Ascending aorta (tissue), 2 donors: ENCODE results near the gene KCND3. TPM values are rescaled to one million over a fixed set of nuclear protein-coding genes. Genes with fewer than 3 reads are reported as not detected.

Experiments
- DNase-seq, 2 donors: peaks; one replicate each; pipeline ENCODE4 v3.0.0-alpha.2; 2019; ENCODE audit warnings: low spot score in 2 of 2
- H3K27ac ChIP-seq, 2 donors: fragments of 200-600 bp; sonication (generic); one replicate each; pipeline ENCODE4 v1.5.1; 2016 to 2017; ENCODE audit warnings: mild to moderate bottlenecking in 1 of 2
- H3K27me3 ChIP-seq: fragments of 200-600 bp; sonication (generic); one replicate; pipeline ENCODE4 v1.5.1; 2017
- H3K36me3 ChIP-seq, 2 donors: fragments of 200-600 bp; sonication (generic); one replicate each; pipeline ENCODE4 v1.5.1; 2016
- H3K4me1 ChIP-seq, 2 donors: fragments of 200-600 bp; sonication (generic); one replicate each; pipeline ENCODE4 v1.5.1; 2016 to 2017; ENCODE audit warnings: mild to moderate bottlenecking in 1 of 2
- H3K4me3 ChIP-seq, 2 donors: fragments of 200-600 bp; sonication (generic); one replicate each; pipeline ENCODE4 v1.5.1; 2016 to 2017; ENCODE audit warnings: mild to moderate bottlenecking in 1 of 2
- H3K9me3 ChIP-seq, 2 donors: fragments of 200-600 bp; sonication (generic); one replicate each; pipeline ENCODE4 v1.5.1; 2016
- CTCF ChIP-seq, 3 experiments: fragments of 200-600 bp in 2 of 3; fragments of 450-650 bp in 1 of 3; sonication (generic) in 2 of 3; IDR thresholded peaks; one replicate each; pipeline ENCODE4 v1.5.1; 2016 to 2019; ENCODE audit warnings: antibody characterized with exemption in 3 of 3, mild to moderate bottlenecking in 1 of 3, moderate library complexity in 1 of 3
- intact Hi-C: fragments of 100-400 bp; cut with DNase I; formaldehyde crosslinking; loops from one replicate; pipeline ENCODE4 v1.15.1; 2023
- total RNA-seq: library from RNA; depleted of rRNA; stranded (reverse); fragments of >200 nt; gene quantifications from one replicate; pipeline ENCODE4 v1.1.0, GENCODE V29; 2016

The KCND3 gene
- total RNA-seq, 1 donor from 2014 or later = 13.3 TPM

GRCh38 chr1:111927652-111928051 is 61.8 kb downstream of the KCND3 start:
- H3K36me3 ChIP-seq = no peaks in the 10 kb centered on the region
- no peaks in the 10 kb centered on the region for H3K9me3 ChIP-seq
- DNase-seq = peak in 1 of 2 donors; percentile 47
- H3K4me1 ChIP-seq = no peaks in the 10 kb centered on the region
- no peak for TF ChIP-seq CTCF (IDR thresholded peaks at IDR 0.05)
- intact Hi-C loops = no loop called here
- H3K4me3 ChIP-seq = no peak overlapping the region
- H3K27me3 ChIP-seq = no peaks in the 10 kb centered on the region
- H3K27ac ChIP-seq = no peak overlapping the region

GRCh38 chr1:111924786-111925185 is 64.7 kb downstream of the KCND3 start:
- intact Hi-C loops = no loop called here

GRCh38 chr1:111923766-111924165 is 65.7 kb downstream of the KCND3 start:
- Histone ChIP-seq H3K36me3 (no peaks in the 10 kb centered on the region), H3K27ac (no peak overlapping the region), H3K4me1 (peaks cover 0 to 12% of the 10 kb centered on the region in 2 donors)

More at GRCh38 chr1:111924786-111925185, 64.7 kb downstream of the KCND3 start:
- Histone ChIP-seq H3K36me3 (no peaks in the 10 kb centered on the region), H3K27me3 (no peaks in the 10 kb centered on the region), H3K9me3 (no peaks in the 10 kb centered on the region), H3K4me1 (peaks cover 0 to 10% of the 10 kb centered on the region in 2 donors), H3K27ac (no peak overlapping the region), H3K4me3 (no peak overlapping the region)
- TF ChIP-seq CTCF (IDR thresholded peaks at IDR 0.05) = no peak
- peak in 1 of 2 donors; percentile 8 for DNase-seq

GRCh38 chr1:111921948-111922347 is 67.5 kb downstream of the KCND3 start:
- peaks cover 0 to 12% of the 10 kb centered on the region in 2 donors for H3K4me1 ChIP-seq

More at GRCh38 chr1:111923766-111924165, 65.7 kb downstream of the KCND3 start:
- intact Hi-C loops = no loop called here
- H3K4me3 ChIP-seq = no peak overlapping the region
- no peaks in the 10 kb centered on the region for H3K9me3 ChIP-seq
- no peaks in the 10 kb centered on the region for H3K27me3 ChIP-seq
- no peak for TF ChIP-seq CTCF (IDR thresholded peaks at IDR 0.05)
- DNase-seq = peak in 1 of 2 donors; percentile 40

GRCh38 chr1:111920221-111921024 is 69.0 kb downstream of the KCND3 start:
- H3K27ac ChIP-seq = peak overlapping the region; percentile 76 to 77
- H3K36me3 ChIP-seq = no peaks in the 10 kb centered on the region
- H3K27me3 ChIP-seq = no peaks in the 10 kb centered on the region
- H3K9me3 ChIP-seq = no peaks in the 10 kb centered on the region
- no peak overlapping the region for H3K4me3 ChIP-seq
- peak in 1 of 2 donors; percentile 83 for DNase-seq
- TF ChIP-seq CTCF (IDR thresholded peaks at IDR 0.05) = no peak
- peaks cover 0 to 12% of the 10 kb centered on the region in 2 donors for H3K4me1 ChIP-seq
- intact Hi-C loops = loop anchor here (1.0 kb wide), 1 partner anchor 71 kb away; no protein-coding TSS in a partner anchor

More at GRCh38 chr1:111921948-111922347, 67.5 kb downstream of the KCND3 start:
- no peaks in the 10 kb centered on the region for H3K27me3 ChIP-seq
- H3K36me3 ChIP-seq = no peaks in the 10 kb centered on the region
- no peak overlapping the region for H3K4me3 ChIP-seq
- no peaks in the 10 kb centered on the region for H3K9me3 ChIP-seq
- TF ChIP-seq CTCF (IDR thresholded peaks at IDR 0.05) = no peak
- H3K27ac ChIP-seq = no peak overlapping the region
- peak in 1 of 2 donors; percentile 4 for DNase-seq
- intact Hi-C loops = no loop called here
